Loucy (cell line): Measurements from ENCODE around the gene FLCN.

Experiments used
- H2AFZ ChIP-seq: fragments of 200-600 bp; sonication (generic); 2 replicates; pipeline ENCODE4 v1.6.0; 2016; ENCODE audit warnings: antibody characterized with exemption, mild to moderate bottlenecking, low read length, moderate library complexity
- H3F3A ChIP-seq: fragments of 200-600 bp; 2 replicates; pipeline ENCODE4 v1.6.0; 2016; ENCODE audit warnings: antibody characterized with exemption, low read depth, mild to moderate bottlenecking
- H3K27me3 ChIP-seq: fragments of 200-600 bp; sonication (generic); 2 replicates; pipeline ENCODE4 v1.6.1; 2014; ENCODE audit warnings: low read length, mild to moderate bottlenecking; ENCODE audit not compliant: insufficient read depth, poor library complexity, severe bottlenecking
- H3K36me3 ChIP-seq: fragments of 200-600 bp; sonication (generic); 2 replicates; pipeline ENCODE4 v1.6.1; 2016; ENCODE audit warnings: low read length; ENCODE audit not compliant: insufficient read depth
- H3K4me1 ChIP-seq: fragments of 200-600 bp; sonication (generic); 2 replicates; pipeline ENCODE4 v1.5.1; 2014; ENCODE audit warnings: low read length, mild to moderate bottlenecking; ENCODE audit not compliant: insufficient read depth, poor library complexity, severe bottlenecking
- H3K4me2 ChIP-seq: fragments of 200-600 bp; sonication (generic); 2 replicates; pipeline ENCODE4 v1.6.0; 2014; ENCODE audit warnings: antibody characterized with exemption, low read length, low read depth, mild to moderate bottlenecking; ENCODE audit not compliant: poor library complexity, severe bottlenecking
- H3K4me3 ChIP-seq: fragments of 200-600 bp; sonication (generic); 2 replicates; pipeline ENCODE4 v1.5.1; 2014; ENCODE audit warnings: low read length, mild to moderate bottlenecking, mixed read lengths; ENCODE audit not compliant: poor library complexity, severe bottlenecking
- H3K79me2 ChIP-seq: fragments of 200-600 bp; sonication (generic); 2 replicates; pipeline ENCODE4 v1.6.1; 2014; ENCODE audit warnings: low read length; ENCODE audit not compliant: insufficient read depth
- H3K9ac ChIP-seq: fragments of 200-600 bp; sonication (generic); 2 replicates; pipeline ENCODE4 v1.6.0; 2014; ENCODE audit warnings: mild to moderate bottlenecking, low read depth, low read length, moderate library complexity; ENCODE audit not compliant: poor library complexity, severe bottlenecking
- H3K9me2 ChIP-seq: fragments of 200-600 bp; sonication (generic); replicated peaks from 2 replicates; pipeline ENCODE4 v1.6.1; 2016; ENCODE audit warnings: low read depth, low read length, mixed read lengths
- H3K9me3 ChIP-seq: fragments of 200-600 bp; sonication (generic); 2 replicates; pipeline ENCODE4 v1.6.1; 2014; ENCODE audit warnings: mild to moderate bottlenecking, antibody characterized with exemption, low read length, low read depth; ENCODE audit not compliant: insufficient read depth
- H4K20me1 ChIP-seq: fragments of 200-600 bp; sonication (generic); 2 replicates; pipeline ENCODE4 v1.6.0; 2014; ENCODE audit warnings: antibody characterized with exemption, low read length, mild to moderate bottlenecking; ENCODE audit not compliant: insufficient read depth, poor library complexity, severe bottlenecking
- EZH2phosphoT487 ChIP-seq: fragments of 200-600 bp; IDR thresholded peaks from 2 replicates; pipeline ENCODE4 v1.6.1; 2018; ENCODE audit warnings: antibody characterized with exemption, mild to moderate bottlenecking, moderate library complexity, borderline replicate concordance
- TF ChIP-seq, protein P1 (sequence below): fragments of 200-600 bp; sonication (generic); conservative IDR thresholded peaks from 2 replicates; pipeline ENCODE4 v1.5.1; 2014; ENCODE audit warnings: mild to moderate bottlenecking, antibody characterized with exemption, low read length

Gene FLCN

DNA sequence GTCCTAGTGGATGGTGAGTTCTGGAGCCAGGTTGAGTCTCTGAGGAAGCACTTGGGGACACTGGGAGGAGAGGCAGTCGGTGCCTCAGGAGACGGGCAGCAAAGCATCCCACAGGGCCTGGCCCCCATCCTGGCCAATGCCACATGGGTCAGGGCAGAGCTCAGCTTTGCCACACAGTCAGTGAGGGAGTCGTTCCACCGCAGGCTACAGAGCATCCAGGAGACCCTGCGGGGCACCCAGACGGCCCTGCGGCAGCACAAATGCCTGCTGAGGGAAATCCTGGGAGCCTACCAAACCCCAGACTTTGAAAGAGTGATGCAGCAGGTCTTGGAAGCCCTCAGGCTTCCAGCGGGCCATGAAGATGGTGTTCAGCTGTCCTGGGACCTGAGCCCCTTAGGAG, 70.5 kb downstream of the FLCN start:
- H3K9ac ChIP-seq, result no peak overlapping the region
- H3K36me3 ChIP-seq, result peaks cover 67% of the 10 kb centered on the region; the same call in 1 of the 2 replicates
- TF ChIP-seq EZH2phosphoT487, result no peak
- TF ChIP-seq, protein P1, sequence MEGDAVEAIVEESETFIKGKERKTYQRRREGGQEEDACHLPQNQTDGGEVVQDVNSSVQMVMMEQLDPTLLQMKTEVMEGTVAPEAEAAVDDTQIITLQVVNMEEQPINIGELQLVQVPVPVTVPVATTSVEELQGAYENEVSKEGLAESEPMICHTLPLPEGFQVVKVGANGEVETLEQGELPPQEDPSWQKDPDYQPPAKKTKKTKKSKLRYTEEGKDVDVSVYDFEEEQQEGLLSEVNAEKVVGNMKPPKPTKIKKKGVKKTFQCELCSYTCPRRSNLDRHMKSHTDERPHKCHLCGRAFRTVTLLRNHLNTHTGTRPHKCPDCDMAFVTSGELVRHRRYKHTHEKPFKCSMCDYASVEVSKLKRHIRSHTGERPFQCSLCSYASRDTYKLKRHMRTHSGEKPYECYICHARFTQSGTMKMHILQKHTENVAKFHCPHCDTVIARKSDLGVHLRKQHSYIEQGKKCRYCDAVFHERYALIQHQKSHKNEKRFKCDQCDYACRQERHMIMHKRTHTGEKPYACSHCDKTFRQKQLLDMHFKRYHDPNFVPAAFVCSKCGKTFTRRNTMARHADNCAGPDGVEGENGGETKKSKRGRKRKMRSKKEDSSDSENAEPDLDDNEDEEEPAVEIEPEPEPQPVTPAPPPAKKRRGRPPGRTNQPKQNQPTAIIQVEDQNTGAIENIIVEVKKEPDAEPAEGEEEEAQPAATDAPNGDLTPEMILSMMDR, result no peak
- H4K20me1 ChIP-seq, result no peaks in the 10 kb centered on the region
- H3K27me3 ChIP-seq, result no peaks in the 10 kb centered on the region
- H3K9me3 ChIP-seq, result no peaks in the 10 kb centered on the region
- no peak overlapping the region for H3K4me3 ChIP-seq
- H2AFZ ChIP-seq, result no peak overlapping the region
- no peaks in the 10 kb centered on the region for H3K79me2 ChIP-seq
- H3K9me2 ChIP-seq, result no peaks in the 10 kb centered on the region
- H3K4me2 ChIP-seq, result no peak overlapping the region
- no peaks in the 10 kb centered on the region for H3F3A ChIP-seq
- H3K4me1 ChIP-seq, result peaks cover 3% of the 10 kb centered on the region

DNA sequence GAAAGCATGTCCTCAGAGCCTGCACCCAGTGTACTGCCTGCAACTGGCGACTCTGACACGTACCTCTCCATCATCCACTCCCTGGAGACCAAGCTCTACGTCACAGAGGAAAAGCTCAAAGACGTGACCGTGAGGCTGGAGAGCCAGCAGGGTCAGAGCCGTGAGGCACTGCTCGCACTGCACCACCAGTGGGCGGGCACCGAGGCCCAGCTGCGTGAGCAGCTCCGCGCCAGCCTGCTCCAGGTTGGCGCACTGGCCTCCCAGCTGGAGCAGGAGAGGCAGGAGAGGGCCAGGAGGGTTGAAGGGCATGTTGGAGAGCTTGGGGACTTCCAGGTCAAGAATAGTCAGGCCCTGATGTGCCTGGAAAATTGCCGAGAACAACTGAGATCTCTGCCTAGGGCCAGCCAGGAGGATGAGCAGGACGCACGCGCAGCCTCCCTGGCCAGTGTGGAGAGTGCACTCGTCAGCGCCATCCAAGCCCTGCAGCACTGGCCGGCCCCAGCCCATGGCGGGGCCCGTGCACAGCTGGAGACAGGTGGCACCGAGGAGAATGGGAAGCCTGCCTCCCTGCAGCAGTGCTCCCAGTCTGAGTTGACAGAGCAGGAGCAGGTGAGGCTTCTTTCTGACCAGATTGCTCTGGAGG, 71.2 kb downstream of the FLCN start:
- Histone ChIP-seq H3K4me2 (no peak overlapping the region), H3K9me3 (no peaks in the 10 kb centered on the region), H3K9me2 (no peaks in the 10 kb centered on the region), H3K79me2 (no peaks in the 10 kb centered on the region), H3K36me3 (peaks cover 67% of the 10 kb centered on the region; the same call in 1 of the 2 replicates), H2AFZ (no peak overlapping the region), H3F3A (no peaks in the 10 kb centered on the region), H4K20me1 (no peaks in the 10 kb centered on the region), H3K27me3 (no peaks in the 10 kb centered on the region), H3K4me3 (no peak overlapping the region), H3K9ac (no peak overlapping the region), H3K4me1 (no peaks in the 10 kb centered on the region)
- TF ChIP-seq EZH2phosphoT487, result no peak
- TF ChIP-seq, protein P1, result no peak

DNA sequence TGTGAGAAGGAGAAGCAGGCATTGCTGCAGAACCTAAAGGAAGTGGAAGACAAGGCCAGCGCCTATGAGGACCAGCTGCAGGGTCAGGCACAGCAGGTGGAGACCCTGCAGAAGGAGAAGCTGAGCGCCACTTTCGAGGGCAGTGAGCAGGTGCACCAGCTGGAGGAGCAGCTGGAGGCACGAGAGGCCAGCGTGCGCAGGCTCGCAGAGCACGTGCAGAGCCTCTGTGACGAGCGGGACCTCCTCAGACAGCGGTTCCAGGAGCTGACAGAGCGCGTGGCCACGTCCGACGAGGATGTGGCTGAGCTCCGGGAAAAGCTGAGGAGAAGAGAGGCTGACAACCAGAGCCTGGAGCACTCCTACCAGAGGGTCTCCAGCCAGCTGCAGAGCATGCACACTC, 72.3 kb downstream of the FLCN start:
- H2AFZ ChIP-seq, result no peak overlapping the region
- no peak overlapping the region for H3K4me2 ChIP-seq
- no peaks in the 10 kb centered on the region for H3K9me2 ChIP-seq
- H3K27me3 ChIP-seq, result no peaks in the 10 kb centered on the region
- H3K4me3 ChIP-seq, result no peak overlapping the region
- H3K36me3 ChIP-seq, result peaks cover 77% of the 10 kb centered on the region; the same call in 1 of the 2 replicates
- no peaks in the 10 kb centered on the region for H3K79me2 ChIP-seq
- no peak for TF ChIP-seq EZH2phosphoT487
- TF ChIP-seq, protein P1, result no peak
- H3K9ac ChIP-seq, result no peak overlapping the region
- H3K4me1 ChIP-seq, result no peaks in the 10 kb centered on the region
- H4K20me1 ChIP-seq, result no peaks in the 10 kb centered on the region
- no peaks in the 10 kb centered on the region for H3K9me3 ChIP-seq
- H3F3A ChIP-seq, result no peaks in the 10 kb centered on the region
